ENCODE results near the gene SLC7A4. TPM values are rescaled to one million over a fixed set of nuclear protein-coding genes. Genes with fewer than 3 reads are reported as not detected.
A peak's percentile ranks its signal among the peaks of the same experiment; 100 is the strongest.

The SLC7A4 gene
- total and polyA plus RNA-seq, 7 experiments from 2014 or later, result 0.08 to 0.13 (median 0.13) TPM; not detected in 4

GRCh38 chr22:21020802-21021429 lies 11.4 kb downstream of the SLC7A4 start:
- no peak overlapping the region for H3K27ac ChIP-seq (ENCODE audit: low read depth, low read length)
- H3K36me3 ChIP-seq (ENCODE audit: control insufficient read depth in 2 of 3, insufficient read depth in 3 of 3, low read length in 3 of 3), result no peaks in the 10 kb centered on the region
- H3K36me3 Mint-ChIP-seq, result no peaks in the 10 kb centered on the region
- H3K4me3 ChIP-seq (ENCODE audit: low read length), result no peak overlapping the region
- intact Hi-C loops (cut with micrococcal nuclease), result no loop called here
- ATAC-seq, result peak; percentile 58
- H3K27me3 Mint-ChIP-seq, result peaks cover 0 to 4% (median 0%) of the 10 kb centered on the region in 5 donors
- ChIA-PET CTCF (interaction anchor here (0.6 to 1.1 kb wide), 2 partner anchors 19 to 240 kb away, joined by 3 read pairs; partner anchors contain the start of gene THAP7), POLR2A (no interaction called here)
- H3K9me3 Mint-ChIP-seq, result peaks cover 0 to 2% (median 0%) of the 10 kb centered on the region in 11 donors
- no peak for DNase-seq
- no peaks in the 10 kb centered on the region for H3K9me3 ChIP-seq (ENCODE audit: control insufficient read depth in 2 of 3, low read length in 3 of 3)
- H3K4me3 Mint-ChIP-seq, result no peak overlapping the region
- H3K4me1 ChIP-seq (ENCODE audit: control insufficient read depth in 2 of 2, insufficient read depth in 2 of 2, low read length in 2 of 2), result peaks cover 10 to 11% of the 10 kb centered on the region in 2 donors
- H3K4me1 Mint-ChIP-seq, result peaks cover 11 to 18% (median 16%) of the 10 kb centered on the region in 7 donors
- no peaks in the 10 kb centered on the region for H3K27me3 ChIP-seq (ENCODE audit: control insufficient read depth in 2 of 2, insufficient read depth in 2 of 2, low read length in 2 of 2)
- H3K27ac Mint-ChIP-seq, result peak overlapping the region in 2 of 9 donors; percentile 23 to 34

- Mint-ChIP-seq H3K36me3 (no peaks in the 10 kb centered on the region), H3K9me3 (no peaks in the 10 kb centered on the region), H3K27ac (no peak overlapping the region), H3K4me3 (no peak overlapping the region), H3K4me1 (peaks cover 17 to 32% (median 26%) of the 10 kb centered on the region in 7 donors), H3K27me3 (peaks cover 0 to 18% (median 0%) of the 10 kb centered on the region in 5 donors)
- CTCF ChIA-PET, result no interaction called here
- intact Hi-C loops (cut with micrococcal nuclease), result no loop called here
- no peak overlapping the region for H3K4me3 ChIP-seq (ENCODE audit: low read length)
- H3K4me1 ChIP-seq (ENCODE audit: control insufficient read depth in 2 of 2, insufficient read depth in 2 of 2, low read length in 2 of 2), result peaks cover 13 to 17% of the 10 kb centered on the region in 2 donors
- H3K9me3 ChIP-seq (ENCODE audit: control insufficient read depth in 2 of 3, low read length in 3 of 3), result no peaks in the 10 kb centered on the region
- no peak overlapping the region for H3K27ac ChIP-seq (ENCODE audit: low read depth, low read length)
- no peaks in the 10 kb centered on the region for H3K36me3 ChIP-seq (ENCODE audit: control insufficient read depth in 2 of 3, insufficient read depth in 3 of 3, low read length in 3 of 3)
- H3K27me3 ChIP-seq (ENCODE audit: control insufficient read depth in 2 of 2, insufficient read depth in 2 of 2, low read length in 2 of 2), result no peaks in the 10 kb centered on the region
- no peak for DNase-seq
- ATAC-seq, result no peak
- POLR2A ChIA-PET, result no interaction called here
Observed at GRCh38 chr22:21018314-21018713, 14.0 kb downstream of the SLC7A4 start.

GRCh38 chr22:21016644-21017420 lies 15.5 kb downstream of the SLC7A4 start:
- intact Hi-C loops (cut with micrococcal nuclease), result no loop called here
- H3K27ac ChIP-seq (ENCODE audit: low read depth, low read length), result no peak overlapping the region
- H3K36me3 Mint-ChIP-seq, result no peaks in the 10 kb centered on the region
- no peaks in the 10 kb centered on the region for H3K9me3 ChIP-seq (ENCODE audit: control insufficient read depth in 2 of 3, low read length in 3 of 3)
- H3K27me3 Mint-ChIP-seq, result peaks cover 0 to 21% (median 0%) of the 10 kb centered on the region in 5 donors
- peak overlapping the region in 7 of 10 donors; percentile 9 to 66 (median 44) for H3K4me3 Mint-ChIP-seq
- DNase-seq, result no peak
- no peaks in the 10 kb centered on the region for H3K9me3 Mint-ChIP-seq
- ChIA-PET CTCF (interaction anchor here (0.6 kb wide), 1 partner anchor 55 kb away, joined by 3 read pairs; no protein-coding TSS in a partner anchor), POLR2A (interaction anchor here (0.7 kb wide), 1 partner anchor 35 kb away, joined by 3 read pairs; the partner anchor contains the start of gene LZTR1)
- H3K27me3 ChIP-seq (ENCODE audit: control insufficient read depth in 2 of 2, insufficient read depth in 2 of 2, low read length in 2 of 2), result no peaks in the 10 kb centered on the region
- H3K36me3 ChIP-seq (ENCODE audit: control insufficient read depth in 2 of 3, insufficient read depth in 3 of 3, low read length in 3 of 3), result no peaks in the 10 kb centered on the region
- ATAC-seq, result no peak
- peaks cover 17 to 36% (median 29%) of the 10 kb centered on the region in 7 donors for H3K4me1 Mint-ChIP-seq
- no peak overlapping the region for H3K4me3 ChIP-seq (ENCODE audit: low read length)
- peak overlapping the region in 4 of 9 donors; percentile 39 to 82 (median 63) for H3K27ac Mint-ChIP-seq
- H3K4me1 ChIP-seq (ENCODE audit: control insufficient read depth in 2 of 2, insufficient read depth in 2 of 2, low read length in 2 of 2), result peaks cover 13 to 17% of the 10 kb centered on the region in 2 donors

- ChIA-PET CTCF (interaction anchor here (0.7 kb wide), 1 partner anchor 150 kb away, joined by 3 read pairs; no protein-coding TSS in a partner anchor), POLR2A (interaction anchor here (1.4 kb wide), 1 partner anchor 16 kb away, joined by 3 read pairs; no protein-coding TSS in a partner anchor)
- H3K4me3 ChIP-seq (ENCODE audit: low read length), result no peak overlapping the region
- no peaks in the 10 kb centered on the region for H3K9me3 ChIP-seq (ENCODE audit: control insufficient read depth in 2 of 3, low read length in 3 of 3)
- peak overlapping the region in 4 of 10 donors; percentile 21 to 88 (median 84) for H3K4me3 Mint-ChIP-seq
- peaks cover 13 to 17% of the 10 kb centered on the region in 2 donors for H3K4me1 ChIP-seq (ENCODE audit: control insufficient read depth in 2 of 2, insufficient read depth in 2 of 2, low read length in 2 of 2)
- peak overlapping the region in 2 of 9 donors; percentile 5 to 80 for H3K27ac Mint-ChIP-seq
- no peaks in the 10 kb centered on the region for H3K36me3 ChIP-seq (ENCODE audit: control insufficient read depth in 2 of 3, insufficient read depth in 3 of 3, low read length in 3 of 3)
- no peaks in the 10 kb centered on the region for H3K9me3 Mint-ChIP-seq
- intact Hi-C loops (cut with micrococcal nuclease), result no loop called here
- no peak for ATAC-seq
- no peak for DNase-seq
- H3K36me3 Mint-ChIP-seq, result no peaks in the 10 kb centered on the region
- H3K27ac ChIP-seq (ENCODE audit: low read depth, low read length), result no peak overlapping the region
- H3K27me3 ChIP-seq (ENCODE audit: control insufficient read depth in 2 of 2, insufficient read depth in 2 of 2, low read length in 2 of 2), result no peaks in the 10 kb centered on the region
- H3K4me1 Mint-ChIP-seq, result peaks cover 17 to 36% (median 29%) of the 10 kb centered on the region in 7 donors
- H3K27me3 Mint-ChIP-seq, result peaks cover 0 to 21% (median 0%) of the 10 kb centered on the region in 5 donors
Observed at GRCh38 chr22:21015466-21016006, 16.8 kb downstream of the SLC7A4 start.

- Mint-ChIP-seq H3K4me1 (peaks cover 17 to 36% (median 29%) of the 10 kb centered on the region in 7 donors), H3K9me3 (no peaks in the 10 kb centered on the region), H3K27ac (peak within 1 kb of the TSS; percentile 73 to 96 (median 89)), H3K36me3 (no peaks in the 10 kb centered on the region), H3K27me3 (peaks cover 0 to 21% (median 0%) of the 10 kb centered on the region in 5 donors), H3K4me3 (peak within 1 kb of the TSS; percentile 82 to 89 (median 85))
- ATAC-seq (peak; percentile 24), DNase-seq (peak in 1 of 9 donors; percentile 7)
- Histone ChIP-seq H3K9me3 (ENCODE audit: control insufficient read depth in 2 of 3, low read length in 3 of 3) (no peaks in the 10 kb centered on the region), H3K4me1 (ENCODE audit: control insufficient read depth in 2 of 2, insufficient read depth in 2 of 2, low read length in 2 of 2) (peaks cover 13 to 17% of the 10 kb centered on the region in 2 donors), H3K36me3 (ENCODE audit: control insufficient read depth in 2 of 3, insufficient read depth in 3 of 3, low read length in 3 of 3) (no peaks in the 10 kb centered on the region), H3K4me3 (ENCODE audit: low read length) (peak within 1 kb of the TSS; percentile 68), H3K27ac (ENCODE audit: low read depth, low read length) (peak within 1 kb of the TSS; percentile 59), H3K27me3 (ENCODE audit: control insufficient read depth in 2 of 2, insufficient read depth in 2 of 2, low read length in 2 of 2) (no peaks in the 10 kb centered on the region)
- POLR2A ChIA-PET, result interaction anchor here (1.2 to 1.4 kb wide), 2 partner anchors 15 to 42 kb away, joined by 3 read pairs; no protein-coding TSS in a partner anchor
- intact Hi-C loops (cut with micrococcal nuclease), result loop anchor here (1.0 kb wide), 2 partner anchors 13 to 98 kb away; partner anchors contain the start of genes THAP7 (in 2 of the 2) and CRKL (in 1 of the 2)
- CTCF ChIA-PET, result interaction anchor here (0.7 kb wide), 1 partner anchor 149 kb away, joined by 3 read pairs; no protein-coding TSS in a partner anchor
Observed at GRCh38 chr22:21014726-21015465, 17.5 kb downstream of the SLC7A4 start, which contains the start of gene P2RX6. TSS of gene P2RX6 (plus strand) at chr22:21015165. CDS start at chr22:21015175, 10 bp downstream.
